Endothelial cell (in vitro differentiated cells): ENCODE results near the gene SLC9A1. TPM values are rescaled to one million over a fixed set of nuclear protein-coding genes. Genes with fewer than 3 reads are reported as not detected.
"Not testable (repeated sequence)": the region's sequence is repeated elsewhere in the genome, so short reads cannot be mapped to it uniquely, and the experiment has no call there.

ENCODE experiments used
- DNase-seq: peaks from one replicate; pipeline ENCODE4 v3.0.0; 2021; ENCODE audit warnings: low spot score
- H3K27ac Mint-ChIP-seq: one replicate; pipeline ENCODE4 v1.8.0; 2021; ENCODE audit warnings: mixed read lengths, inconsistent platforms; ENCODE audit not compliant: unreplicated experiment
- H3K27me3 Mint-ChIP-seq: one replicate; pipeline ENCODE4 v1.8.0; 2021; ENCODE audit warnings: mild to moderate bottlenecking, moderate library complexity, mixed read lengths, inconsistent platforms; ENCODE audit not compliant: unreplicated experiment
- H3K36me3 Mint-ChIP-seq: one replicate; pipeline ENCODE4 v1.8.0; 2021; ENCODE audit warnings: mild to moderate bottlenecking, low read depth, mixed read lengths, inconsistent platforms; ENCODE audit not compliant: unreplicated experiment
- H3K4me1 Mint-ChIP-seq: one replicate; pipeline ENCODE4 v1.8.0; 2021; ENCODE audit warnings: mild to moderate bottlenecking, mixed read lengths, inconsistent platforms; ENCODE audit not compliant: unreplicated experiment
- H3K4me3 Mint-ChIP-seq: one replicate; pipeline ENCODE4 v1.8.0; 2021; ENCODE audit warnings: mild to moderate bottlenecking, mixed read lengths, inconsistent platforms; ENCODE audit not compliant: unreplicated experiment
- H3K9me3 Mint-ChIP-seq: one replicate; pipeline ENCODE4 v1.8.0; 2021; ENCODE audit warnings: mixed read lengths, inconsistent platforms; ENCODE audit not compliant: unreplicated experiment
- total RNA-seq: library from RNA; stranded (reverse); fragmentation: NEBNext Ultra II Directional; extraction: Animal tissue kit (Norgen Biotek cat#: 25700); gene quantifications from one replicate; pipeline ENCODE4 v1.2.1, GENCODE V29; 2021; ENCODE audit not compliant: unreplicated experiment
- TF ChIP-seq, protein P1 (sequence below): fragments of 200-600 bp; sonication (generic); IDR thresholded peaks from one replicate; pipeline ENCODE4 v1.5.0; 2021; ENCODE audit warnings: antibody characterized with exemption; ENCODE audit not compliant: unreplicated experiment

Gene SLC9A1
- total RNA-seq, 1 donor from 2014 or later, result 96.2 TPM

GRCh38 chr1:27179979-27180378, 25.1 kb upstream of the SLC9A1 start:
- Mint-ChIP-seq H3K27me3 (peaks cover 10% of the 10 kb centered on the region), H3K27ac (no peak overlapping the region), H3K36me3 (no peaks in the 10 kb centered on the region), H3K4me3 (no peak overlapping the region), H3K4me1 (no peaks in the 10 kb centered on the region), H3K9me3 (no peaks in the 10 kb centered on the region)
- no peak for DNase-seq
- TF ChIP-seq, protein P1, sequence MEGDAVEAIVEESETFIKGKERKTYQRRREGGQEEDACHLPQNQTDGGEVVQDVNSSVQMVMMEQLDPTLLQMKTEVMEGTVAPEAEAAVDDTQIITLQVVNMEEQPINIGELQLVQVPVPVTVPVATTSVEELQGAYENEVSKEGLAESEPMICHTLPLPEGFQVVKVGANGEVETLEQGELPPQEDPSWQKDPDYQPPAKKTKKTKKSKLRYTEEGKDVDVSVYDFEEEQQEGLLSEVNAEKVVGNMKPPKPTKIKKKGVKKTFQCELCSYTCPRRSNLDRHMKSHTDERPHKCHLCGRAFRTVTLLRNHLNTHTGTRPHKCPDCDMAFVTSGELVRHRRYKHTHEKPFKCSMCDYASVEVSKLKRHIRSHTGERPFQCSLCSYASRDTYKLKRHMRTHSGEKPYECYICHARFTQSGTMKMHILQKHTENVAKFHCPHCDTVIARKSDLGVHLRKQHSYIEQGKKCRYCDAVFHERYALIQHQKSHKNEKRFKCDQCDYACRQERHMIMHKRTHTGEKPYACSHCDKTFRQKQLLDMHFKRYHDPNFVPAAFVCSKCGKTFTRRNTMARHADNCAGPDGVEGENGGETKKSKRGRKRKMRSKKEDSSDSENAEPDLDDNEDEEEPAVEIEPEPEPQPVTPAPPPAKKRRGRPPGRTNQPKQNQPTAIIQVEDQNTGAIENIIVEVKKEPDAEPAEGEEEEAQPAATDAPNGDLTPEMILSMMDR, result no peak

DNA sequence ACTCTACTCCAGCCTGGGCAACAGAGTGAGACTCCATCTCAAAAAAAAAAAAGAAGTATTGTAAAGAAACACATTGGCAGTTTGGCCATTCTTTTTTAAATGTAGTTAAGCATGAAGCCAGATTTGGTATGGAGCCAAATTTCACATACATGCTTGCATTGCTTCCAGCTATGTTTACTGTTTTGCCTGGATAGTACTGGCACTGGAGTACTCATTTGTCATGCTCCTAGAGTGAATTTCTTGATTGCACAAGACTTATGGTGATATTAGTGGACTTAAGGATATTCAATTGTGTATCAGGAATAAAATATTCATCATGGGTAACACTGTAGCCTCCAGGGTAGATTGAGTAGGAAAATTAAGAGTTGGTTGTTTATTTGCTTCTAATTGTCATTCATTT, 24.5 kb upstream of the SLC9A1 start:
- Mint-ChIP-seq H3K9me3 (no peaks in the 10 kb centered on the region), H3K27me3 (peaks cover 10% of the 10 kb centered on the region), H3K4me3 (no peak overlapping the region), H3K27ac (no peak overlapping the region), H3K36me3 (no peaks in the 10 kb centered on the region), H3K4me1 (no peaks in the 10 kb centered on the region)
- TF ChIP-seq, protein P1, result no peak
- DNase-seq, result no peak

DNA sequence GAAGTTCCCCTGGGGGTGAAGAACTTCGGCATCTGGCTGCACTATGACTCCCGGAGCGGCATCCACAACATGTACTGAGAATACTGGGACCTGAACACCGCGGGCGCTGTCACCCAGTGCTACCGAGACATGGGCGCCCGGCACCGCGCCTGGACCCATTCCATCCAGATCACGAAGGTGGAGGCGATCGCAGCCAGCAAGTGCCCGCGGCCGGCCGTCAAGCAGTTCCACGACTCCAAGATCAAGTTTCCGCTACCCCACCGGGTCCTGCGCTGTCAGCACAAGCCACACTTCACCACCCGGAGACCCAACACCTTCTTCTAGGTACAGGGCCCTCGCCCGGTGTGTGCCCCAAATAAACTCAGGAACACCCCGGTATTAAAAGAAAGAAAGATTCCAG, 22.0 kb upstream of the SLC9A1 start:
- Mint-ChIP-seq H3K27ac (no peak overlapping the region), H3K36me3 (no peaks in the 10 kb centered on the region), H3K27me3 (peaks cover 7% of the 10 kb centered on the region), H3K9me3 (no peaks in the 10 kb centered on the region), H3K4me3 (no peak overlapping the region), H3K4me1 (no peaks in the 10 kb centered on the region)
- no peak for DNase-seq
- TF ChIP-seq, protein P1, result no peak

DNA sequence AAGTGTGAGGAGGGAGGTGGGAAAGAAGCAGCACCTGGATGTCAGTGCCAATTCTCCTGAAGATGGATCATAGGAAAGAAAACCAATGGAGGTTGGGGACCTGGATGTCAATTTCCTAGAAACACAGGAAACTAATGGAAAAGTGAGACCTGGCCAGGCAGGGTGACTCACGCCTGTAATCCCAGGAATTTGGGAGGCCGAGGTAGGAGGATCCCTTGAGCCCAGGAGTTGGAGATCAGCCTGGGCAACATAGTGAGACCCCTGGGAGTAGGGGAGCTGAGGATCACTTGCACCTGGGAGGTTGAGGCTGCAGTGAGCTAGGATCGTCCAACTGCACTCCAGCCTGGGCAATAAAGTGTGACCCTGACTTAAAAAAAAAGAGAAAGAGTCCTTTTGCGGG, 21.4 kb upstream of the SLC9A1 start:
- Mint-ChIP-seq H3K4me3 (no peak overlapping the region), H3K27me3 (peaks cover 7% of the 10 kb centered on the region), H3K27ac (no peak overlapping the region), H3K36me3 (no peaks in the 10 kb centered on the region), H3K4me1 (no peaks in the 10 kb centered on the region), H3K9me3 (no peaks in the 10 kb centered on the region)
- no peak for DNase-seq
- TF ChIP-seq, protein P1, result no peak

- H3K27ac Mint-ChIP-seq, H3K9me3 Mint-ChIP-seq, H3K36me3 Mint-ChIP-seq, H3K4me3 Mint-ChIP-seq, H3K27me3 Mint-ChIP-seq, H3K4me1 Mint-ChIP-seq, DNase-seq: not testable (repeated sequence)
These were observed 18.1 kb upstream of the SLC9A1 start for GRCh38 chr1:27172992-27173391.

DNA sequence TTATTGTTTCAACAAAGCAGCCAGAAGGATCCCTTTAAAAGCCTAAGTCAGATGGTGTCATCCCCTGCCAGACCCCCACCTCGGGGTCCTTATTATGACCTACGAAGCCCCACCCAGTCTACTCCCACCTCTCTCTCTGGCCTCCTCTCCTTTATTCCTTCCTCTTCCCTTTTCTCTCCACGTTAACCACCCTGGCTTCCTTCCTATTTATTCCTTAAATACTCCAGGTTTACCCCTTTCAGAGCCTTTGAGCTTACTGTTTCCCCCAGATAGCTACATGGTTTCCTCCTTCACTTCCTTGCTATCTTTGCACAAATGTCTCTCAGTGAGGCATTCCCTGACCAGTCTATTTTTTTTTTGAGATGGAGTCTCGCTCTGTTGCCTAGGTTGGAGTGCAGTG, 12.0 kb upstream of the SLC9A1 start:
- H3K4me3 Mint-ChIP-seq, result no peak overlapping the region
- H3K4me1 Mint-ChIP-seq, result peaks cover 10% of the 10 kb centered on the region
- H3K27ac Mint-ChIP-seq, result no peak overlapping the region
- H3K36me3 Mint-ChIP-seq, result no peaks in the 10 kb centered on the region
- no peak for DNase-seq
- TF ChIP-seq, protein P1, result no peak
- H3K9me3 Mint-ChIP-seq, result no peaks in the 10 kb centered on the region
- peaks cover under 1% of the 10 kb centered on the region for H3K27me3 Mint-ChIP-seq
